ENCODE data around the gene ARHGAP24. TPM values are rescaled to one million over a fixed set of nuclear protein-coding genes. Genes with fewer than 3 reads are reported as not detected.

ARHGAP24 gene
- total and polyA plus RNA-seq, 8 donors: 10.5 to 34.7 (median 17.1) TPM

DNA sequence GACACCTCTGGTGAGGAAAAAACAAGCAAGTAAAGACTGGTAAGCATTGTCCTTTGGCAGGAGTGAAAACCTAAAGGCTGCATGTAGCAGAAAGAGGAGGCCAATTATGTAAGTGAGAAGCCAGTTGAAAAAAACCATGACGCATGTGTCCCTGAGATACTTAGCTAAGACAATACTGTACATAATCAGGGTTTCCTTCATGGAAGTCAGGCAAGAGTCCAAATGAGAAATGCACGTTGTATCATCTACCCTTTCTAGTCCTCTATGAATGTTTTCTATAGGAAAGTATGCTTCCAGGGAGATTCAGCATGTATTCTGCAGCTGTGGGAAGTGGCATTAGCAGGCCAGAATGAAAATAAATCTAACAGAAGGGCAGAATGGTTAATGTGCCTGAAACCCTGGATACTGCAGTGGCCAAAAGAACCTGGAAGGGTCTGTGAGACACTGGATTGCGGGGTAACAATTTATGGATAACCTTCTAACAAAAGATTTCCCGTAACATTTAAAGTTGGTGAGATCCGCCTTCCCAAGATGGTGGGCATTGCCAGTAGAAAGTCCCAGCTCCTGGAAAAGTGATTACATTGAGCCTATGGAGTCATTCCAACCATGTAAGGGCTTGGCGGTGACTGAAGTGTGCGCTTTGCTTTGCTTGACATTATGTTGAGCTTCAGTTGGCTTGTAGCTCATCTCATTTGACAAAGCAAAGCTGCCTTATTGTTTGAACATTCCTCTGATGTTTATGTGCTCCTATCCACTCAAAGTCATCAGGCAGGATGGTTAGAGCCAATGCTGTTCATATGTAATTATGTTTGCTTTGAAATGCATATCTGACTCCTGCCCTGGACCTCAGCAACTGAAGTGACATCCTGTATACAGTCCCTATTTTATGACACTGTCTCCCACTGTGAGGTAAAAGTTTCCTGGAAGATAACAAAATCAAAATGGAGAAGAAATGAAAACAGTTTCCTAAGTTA lies 200.4 kb downstream of the ARHGAP24 start:
- 91 to 93% methylated on average over 7 of the region's 7 CpGs for WGBS, 2 donors
- FAIRE-seq: no peak

DNA sequence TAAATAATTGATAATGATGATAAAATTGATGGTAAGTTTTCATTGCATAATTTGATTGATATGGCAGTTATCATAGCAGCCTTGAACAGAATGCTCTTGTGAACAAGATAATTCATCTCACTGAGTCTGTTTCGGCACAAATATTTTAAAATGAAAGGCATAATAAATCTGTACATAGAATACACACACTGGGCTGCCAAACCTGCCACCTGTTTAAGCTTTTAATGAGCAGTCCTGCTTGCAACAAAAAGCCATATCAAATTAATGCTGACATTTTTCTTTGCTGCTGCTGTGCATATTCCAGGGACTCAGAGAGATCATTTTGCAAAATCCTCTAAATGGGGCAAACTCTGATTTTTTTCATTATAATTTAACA lies 201.1 kb downstream of the ARHGAP24 start:
- DNase-seq: no peak
- WGBS, 2 donors: 79 to 82% methylated on average over 1 of the region's 1 CpG

More for the DNA sequence above, 200.4 kb downstream of the ARHGAP24 start:
- ATAC-seq (no peak), DNase-seq (no peak)
- no peaks in the 10 kb centered on the region for H3K4me1 ChIP-seq
- H3K36me3 ChIP-seq: no peaks in the 10 kb centered on the region
- intact Hi-C loops (cut with DNase I): no loop called here
- no peaks in the 10 kb centered on the region for H3K27me3 ChIP-seq
- no peak overlapping the region for H3K27ac ChIP-seq
- TF ChIP-seq, protein P1, sequence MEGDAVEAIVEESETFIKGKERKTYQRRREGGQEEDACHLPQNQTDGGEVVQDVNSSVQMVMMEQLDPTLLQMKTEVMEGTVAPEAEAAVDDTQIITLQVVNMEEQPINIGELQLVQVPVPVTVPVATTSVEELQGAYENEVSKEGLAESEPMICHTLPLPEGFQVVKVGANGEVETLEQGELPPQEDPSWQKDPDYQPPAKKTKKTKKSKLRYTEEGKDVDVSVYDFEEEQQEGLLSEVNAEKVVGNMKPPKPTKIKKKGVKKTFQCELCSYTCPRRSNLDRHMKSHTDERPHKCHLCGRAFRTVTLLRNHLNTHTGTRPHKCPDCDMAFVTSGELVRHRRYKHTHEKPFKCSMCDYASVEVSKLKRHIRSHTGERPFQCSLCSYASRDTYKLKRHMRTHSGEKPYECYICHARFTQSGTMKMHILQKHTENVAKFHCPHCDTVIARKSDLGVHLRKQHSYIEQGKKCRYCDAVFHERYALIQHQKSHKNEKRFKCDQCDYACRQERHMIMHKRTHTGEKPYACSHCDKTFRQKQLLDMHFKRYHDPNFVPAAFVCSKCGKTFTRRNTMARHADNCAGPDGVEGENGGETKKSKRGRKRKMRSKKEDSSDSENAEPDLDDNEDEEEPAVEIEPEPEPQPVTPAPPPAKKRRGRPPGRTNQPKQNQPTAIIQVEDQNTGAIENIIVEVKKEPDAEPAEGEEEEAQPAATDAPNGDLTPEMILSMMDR (IDR thresholded peaks at IDR 0.05): no peak
- no peak overlapping the region for H3K4me3 ChIP-seq
- no peaks in the 10 kb centered on the region for H3K9me3 ChIP-seq

DNA sequence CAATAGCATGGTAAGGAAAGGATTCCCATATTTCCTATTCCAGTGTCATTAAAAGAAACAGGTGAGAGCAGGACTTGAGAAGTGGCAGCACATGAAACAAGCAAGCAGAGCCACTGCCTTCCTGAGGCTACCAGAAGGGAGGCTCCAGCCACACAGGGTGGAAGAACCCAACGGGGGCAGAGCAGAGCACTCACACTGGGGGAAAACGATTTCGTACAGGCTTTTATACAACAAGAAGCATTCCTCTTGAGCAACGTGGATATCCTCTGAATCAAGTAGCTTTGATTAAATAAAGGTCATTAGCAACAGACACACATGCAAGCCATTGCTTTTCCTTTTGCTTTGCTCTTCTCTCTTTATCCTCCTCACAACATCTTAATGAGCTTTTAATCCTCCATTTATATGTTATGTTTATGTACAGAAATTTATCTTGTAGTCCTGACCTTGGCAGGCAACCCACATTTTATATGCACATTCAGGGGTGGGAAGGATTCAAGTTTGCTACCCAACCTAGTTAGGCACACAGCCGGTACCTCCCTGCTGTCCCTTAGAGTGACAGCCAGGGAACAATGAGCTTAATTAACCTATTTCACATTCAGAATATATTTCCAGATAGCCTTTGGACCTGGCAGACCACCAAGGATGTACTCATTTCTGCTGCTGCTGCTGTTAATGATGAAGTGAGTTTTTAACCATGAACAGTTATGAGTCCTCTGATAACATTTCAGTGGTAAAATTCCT lies 202.1 kb downstream of the ARHGAP24 start:
- H3K4me1 ChIP-seq: no peaks in the 10 kb centered on the region
- no peak overlapping the region for H3K27ac ChIP-seq
- no peaks in the 10 kb centered on the region for H3K27me3 ChIP-seq
- FAIRE-seq (no peak), ATAC-seq (no peak), DNase-seq (no peak)
- H3K36me3 ChIP-seq: no peaks in the 10 kb centered on the region
- WGBS, 2 donors: 63 to 67% methylated on average over 5 of the region's 5 CpGs
- no peak overlapping the region for H3K4me3 ChIP-seq
- intact Hi-C loops (cut with DNase I): no loop called here
- TF ChIP-seq, protein P1 (IDR thresholded peaks at IDR 0.05): no peak
- H3K9me3 ChIP-seq: no peaks in the 10 kb centered on the region

More for the DNA sequence above, 201.1 kb downstream of the ARHGAP24 start:
- no peak overlapping the region for H3K4me3 ChIP-seq
- no peak for FAIRE-seq
- no peaks in the 10 kb centered on the region for H3K9me3 ChIP-seq
- intact Hi-C loops (cut with DNase I): no loop called here
- H3K27ac ChIP-seq: no peak overlapping the region
- ATAC-seq: no peak
- no peaks in the 10 kb centered on the region for H3K27me3 ChIP-seq
- H3K4me1 ChIP-seq: no peaks in the 10 kb centered on the region
- TF ChIP-seq, protein P1 (IDR thresholded peaks at IDR 0.05): no peak
- no peaks in the 10 kb centered on the region for H3K36me3 ChIP-seq

DNA sequence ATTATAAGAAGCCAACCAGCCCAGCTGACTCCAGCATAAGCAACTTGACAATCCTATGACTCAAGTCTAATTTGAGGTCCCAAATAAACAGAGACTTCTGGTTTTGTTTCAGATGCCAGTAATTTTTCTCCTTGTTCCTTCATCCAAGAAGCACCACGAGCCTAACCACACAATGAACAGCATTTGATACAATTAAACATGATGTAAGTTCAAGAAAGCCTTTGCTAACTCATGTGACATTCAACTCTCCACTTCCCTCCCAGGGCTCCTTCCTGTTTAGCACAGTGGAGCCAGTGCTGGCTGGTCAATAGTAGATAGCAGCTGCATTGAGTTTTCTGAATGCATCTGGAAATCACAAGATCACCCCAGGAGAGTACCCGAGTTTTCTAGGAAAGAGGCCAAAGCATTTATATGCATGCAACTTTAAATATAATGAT lies 206.3 kb downstream of the ARHGAP24 start:
- H3K27ac ChIP-seq: peak overlapping the region in 1 of 4 donors; percentile 6
- no peaks in the 10 kb centered on the region for H3K9me3 ChIP-seq
- FAIRE-seq (peak; percentile 57), DNase-seq (peak in 1 of 6 donors; percentile 51), ATAC-seq (peak in 3 of 4 donors; percentile 54 to 89 (median 86))
- H3K27me3 ChIP-seq: no peaks in the 10 kb centered on the region
- H3K36me3 ChIP-seq: no peaks in the 10 kb centered on the region
- no peaks in the 10 kb centered on the region for H3K4me1 ChIP-seq
- intact Hi-C loops (cut with DNase I): no loop called here
- no peak overlapping the region for H3K4me3 ChIP-seq
- 59 to 64% methylated on average over 2 of the region's 2 CpGs for WGBS, 2 donors
- TF ChIP-seq, protein P1 (IDR thresholded peaks at IDR 0.05): no peak
